GM12878 (cell line): ENCODE measurements around the gene DUSP7. TPM values are rescaled to one million over a fixed set of nuclear protein-coding genes. Genes with fewer than 3 reads are reported as not detected.

Experiments used
- ATAC-seq: fragments of 200-7000 bp; cut with Tn5 transposase; 3 replicates; pipeline ENCODE4 v1.9.1; 2020; ENCODE audit warnings: mild to moderate bottlenecking, moderate library complexity
- BruUV-seq: library from RNA; stranded (reverse); fragments of 400-500 nt; replicated peaks from 2 replicates; lab custom pipeline; 2021; lab: Mats Ljungman, UMichigan
- CTCF ChIA-PET: fragments of 300-600 bp; sonication (Branson Sonifier 250); formaldehyde crosslinking; extraction: SDS; loops from one replicate; lab custom pipeline; 2021; ENCODE audit warnings: inconsistent platforms; lab: Yijun Ruan, JAX
- POLR2A ChIA-PET: fragments of 350-600 bp; formaldehyde crosslinking; extraction: SDS; loops from one replicate; lab custom pipeline; 2021; ENCODE audit warnings: inconsistent platforms; lab: Charles Lee
- RAD21 ChIA-PET: fragments of 300-600 bp; sonication (Branson Sonifier 250); formaldehyde crosslinking; loops from one replicate; lab custom pipeline; 2023; ENCODE audit warnings: antibody characterized with exemption; ENCODE audit not compliant: unreplicated experiment; lab: Charles Lee
- SMC1A ChIA-PET: fragments of 300-600 bp; sonication (Branson Sonifier 250); formaldehyde crosslinking; loops from one replicate; lab custom pipeline; 2023; ENCODE audit not compliant: unreplicated experiment, uncharacterized antibody; lab: Charles Lee
- DNase-seq: peaks from one replicate; pipeline ENCODE4 v3.0.0-alpha.2; 2011; ENCODE audit warnings: low read depth, low spot score
- FAIRE-seq: peaks from 3 replicates; lab custom pipeline; 2011; peaks lifted over from hg19 to GRCh38; lab: Jason Lieb, UNC
- H2AFZ ChIP-seq: 2 replicates; pipeline ENCODE4 v1.6.0; 2011; ENCODE audit warnings: low read depth, low read length, control low read depth; ENCODE audit not compliant: control insufficient read depth
- H3K27ac ChIP-seq: 2 replicates; pipeline ENCODE4 v1.5.1; 2011; ENCODE audit warnings: control low read depth; ENCODE audit not compliant: control insufficient read depth, insufficient read depth
- H3K27me3 ChIP-seq, 2 experiments: replicated peaks in 1 of 2; 2 replicates each; pipeline versions ENCODE4 v1.6.0 to v1.6.1; 2011; ENCODE audit warnings: low read length in 1 of 2; ENCODE audit not compliant: control insufficient read depth in 2 of 2, insufficient read depth in 2 of 2
- H3K36me3 ChIP-seq, 2 experiments: 2 replicates each; pipeline ENCODE4 v1.5.1; 2011; ENCODE audit warnings: low read length in 1 of 2; ENCODE audit not compliant: control insufficient read depth in 2 of 2, insufficient read depth in 2 of 2
- H3K4me1 ChIP-seq: 2 replicates; pipeline ENCODE4 v1.6.1; 2011; ENCODE audit warnings: mild to moderate bottlenecking, low read length, moderate library complexity, mixed read lengths; ENCODE audit not compliant: control insufficient read depth, insufficient read depth
- H3K4me2 ChIP-seq: 2 replicates; pipeline ENCODE4 v1.6.0; 2011; ENCODE audit warnings: control low read depth; ENCODE audit not compliant: control insufficient read depth, insufficient read depth
- H3K4me3 ChIP-seq: fragments of 200-600 bp; sonication (generic); 2 replicates; pipeline ENCODE4 v1.5.1; 2016
- H3K79me2 ChIP-seq: 2 replicates; pipeline ENCODE4 v1.6.0; 2011; ENCODE audit warnings: low read length; ENCODE audit not compliant: control insufficient read depth, insufficient read depth
- H3K9ac ChIP-seq: 2 replicates; pipeline ENCODE4 v1.8.0; 2011; ENCODE audit warnings: low read length, control low read depth, mixed read lengths; ENCODE audit not compliant: control insufficient read depth, insufficient read depth
- H3K9me3 ChIP-seq: replicated peaks from 3 replicates; pipeline ENCODE4 v1.5.1; 2011; ENCODE audit warnings: mild to moderate bottlenecking, low read length; ENCODE audit not compliant: control insufficient read depth, insufficient read depth
- H4K20me1 ChIP-seq: 2 replicates; pipeline ENCODE4 v1.6.0; 2011; ENCODE audit not compliant: control insufficient read depth, insufficient read depth
- BCLAF1 ChIP-seq: fragments of 450-650 bp; IDR thresholded peaks from 2 replicates; pipeline ENCODE4 v1.6.1; 2017; ENCODE audit warnings: antibody characterized with exemption, mild to moderate bottlenecking, moderate library complexity
- KAT2A ChIP-seq: conservative IDR thresholded peaks from 2 replicates; pipeline ENCODE4 v1.6.1; 2011; ENCODE audit warnings: low read depth, low read length; ENCODE audit not compliant: control insufficient read depth
- KLF5 ChIP-seq: fragments of 450-650 bp; IDR thresholded peaks from 2 replicates; pipeline ENCODE4 v1.6.1; 2014; ENCODE audit warnings: mild to moderate bottlenecking; ENCODE audit not compliant: partially characterized antibody
- POLR2AphosphoS2 ChIP-seq: IDR thresholded peaks from 2 replicates; pipeline ENCODE4 v1.6.1; 2011; ENCODE audit warnings: low read depth, mild to moderate bottlenecking, low read length, improper control_type of control experiment, moderate library complexity
- SMAD1 ChIP-seq: fragments of 450-650 bp; IDR thresholded peaks from 2 replicates; pipeline ENCODE4 v1.6.1; 2018; ENCODE audit warnings: mild to moderate bottlenecking, low read depth; ENCODE audit not compliant: partially characterized antibody
- STAT3 ChIP-seq: IDR thresholded peaks from 2 replicates; pipeline ENCODE4 v1.6.1; 2011; ENCODE audit warnings: low read depth, low read length, improper control_type of control experiment
- ZNF274 ChIP-seq: IDR thresholded peaks from one replicate; pipeline ENCODE4 v1.8.0; 2011; ENCODE audit not compliant: insufficient read length, insufficient read depth
- WGBS: methylation state at CpG from one replicate; pipeline ENCODE4 v1.1.6; 2016; ENCODE audit warnings: low lambda C conversion rate; ENCODE audit not compliant: insufficient replicate concordance, insufficient coverage; ENCODE audit errors: missing lambda C conversion rate; 5-methylcytosine and 5-hydroxymethylcytosine counted together
- in situ Hi-C: fragments of 300-500 bp; cut with MboI; formaldehyde crosslinking; loops from 9 replicates; pipeline ENCODE4 v1.14.3; 2018; ENCODE audit warnings: mixed read lengths
- intact Hi-C: fragments of 100-400 bp; cut with micrococcal nuclease; formaldehyde crosslinking; loops from one replicate; pipeline ENCODE4 v1.14.2; 2022; ENCODE audit not compliant: unreplicated experiment
- polyA plus RNA-seq, 11 experiments: library from polyadenylated mRNA; depleted of rRNA in 4 of 11; unstranded in 6 of 11; stranded (reverse) in 5 of 11; fragments of >200 nt; fragmentation: Nextera tagmentation in 4 of 11; fragmentation: Illumina TruSeq in 1 of 11; extraction: Ambion mirVana in 4 of 11; extraction: Trizol in 1 of 11; gene quantifications; 1 replicate in 1 of 11; 2 replicates in 10 of 11; pipeline versions ENCODE4 v1.2.1 to v1.2.3, GENCODE V29; 2011 to 2016; ENCODE audit warnings: inconsistent platforms in 2 of 11, missing spikeins in 2 of 11, low read depth in 1 of 11
- total RNA-seq, 4 experiments: library from RNA; depleted of rRNA in 3 of 4; stranded (reverse); fragments of >200 nt in 3 of 4; fragmentation: Illumina TruSeq in 1 of 4; extraction: Trizol in 1 of 4; gene quantifications; 2 replicates each; pipeline versions ENCODE4 v1.2.1 to v1.2.3, GENCODE V29; 2013 to 2021

DUSP7 gene
- total and polyA plus RNA-seq, 10 of the 15 experiments (the other 5 are each of a cell fraction or from before 2014, with no cell fraction given): 0.73 to 17.0 (median 7.9) TPM

GRCh38 chr3:52041118-52041731, 15.1 kb downstream of the DUSP7 start (continued):
- TF ChIP-seq BCLAF1: no peak
- no peak for TF ChIP-seq POLR2AphosphoS2
- no peak for TF ChIP-seq STAT3
- TF ChIP-seq ZNF274: no peak
- TF ChIP-seq KLF5: no peak
- no peak for TF ChIP-seq KAT2A

- Histone ChIP-seq H3K9me3 (no peaks in the 10 kb centered on the region), H3K79me2 (no peaks in the 10 kb centered on the region), H4K20me1 (no peaks in the 10 kb centered on the region), H3K27me3 (no peaks in the 10 kb centered on the region), H2AFZ (no peak overlapping the region), H3K36me3 (no peaks in the 10 kb centered on the region), H3K4me2 (no peak overlapping the region), H3K9ac (no peak overlapping the region), H3K4me3 (no peak overlapping the region), H3K27ac (no peak overlapping the region), H3K4me1 (peaks cover 7% of the 10 kb centered on the region; the same call in 1 of the 2 replicates)
- ATAC-seq (no peak), DNase-seq (no peak), FAIRE-seq (no peak)
- no TSS peak for BruUV-seq
- intact Hi-C loops (no loop called here), in situ Hi-C loops (no loop called here)
- SMC1A ChIA-PET: interaction anchor here (0.8 to 2.3 kb wide), 4 partner anchors 13 to 46 kb away, joined by 3 to 17 read pairs (median 8); no protein-coding TSS in a partner anchor
- TF ChIP-seq SMAD1: no peak
- CTCF ChIA-PET: interaction anchor here (1.1 to 2.3 kb wide), 8 partner anchors 10 to 82 kb away, joined by 3 to 27 read pairs (median 4); no protein-coding TSS in a partner anchor
- RAD21 ChIA-PET: interaction anchor here (1.0 to 2.5 kb wide), 4 partner anchors 13 to 39 kb away, joined by 4 to 24 read pairs (median 13); no protein-coding TSS in a partner anchor
- 58% methylated on average over 8 of the region's 8 CpGs for WGBS
- POLR2A ChIA-PET: interaction anchor here (0.6 to 2.6 kb wide), 4 partner anchors 12 to 540 kb away, joined by 3 to 7 read pairs (median 6); partner anchors contain the start of gene DUSP7
These were observed 15.8 kb downstream of the DUSP7 start for GRCh38 chr3:52040600-52040999.
